ENCODE measurements around the gene RAPGEF3.

Gene RAPGEF3

GRCh38 chr12:47755655-47756562 is 2.8 kb downstream of the RAPGEF3 start:
- no peak for DNase-seq

DNA sequence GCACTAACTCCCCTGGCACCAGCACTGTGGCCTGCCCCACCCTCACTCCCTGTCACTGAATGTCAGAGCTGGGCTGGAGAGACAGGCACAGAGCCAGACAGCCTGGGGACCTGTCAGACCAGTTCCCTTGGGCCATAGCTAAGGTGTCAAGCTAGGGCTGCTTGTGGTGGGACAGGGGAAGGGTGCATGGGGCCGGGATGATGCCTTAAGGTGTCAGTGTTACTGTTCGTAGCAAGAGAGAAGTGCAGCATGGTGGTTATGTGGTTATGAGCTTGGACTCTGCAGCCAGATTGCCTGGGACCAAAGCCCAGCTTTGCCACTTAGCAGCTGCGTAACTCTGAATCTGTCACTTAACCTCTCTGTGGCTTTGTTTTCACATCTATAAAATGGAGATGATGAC is 3.8 kb downstream of the RAPGEF3 start:
- no peak for DNase-seq

DNA sequence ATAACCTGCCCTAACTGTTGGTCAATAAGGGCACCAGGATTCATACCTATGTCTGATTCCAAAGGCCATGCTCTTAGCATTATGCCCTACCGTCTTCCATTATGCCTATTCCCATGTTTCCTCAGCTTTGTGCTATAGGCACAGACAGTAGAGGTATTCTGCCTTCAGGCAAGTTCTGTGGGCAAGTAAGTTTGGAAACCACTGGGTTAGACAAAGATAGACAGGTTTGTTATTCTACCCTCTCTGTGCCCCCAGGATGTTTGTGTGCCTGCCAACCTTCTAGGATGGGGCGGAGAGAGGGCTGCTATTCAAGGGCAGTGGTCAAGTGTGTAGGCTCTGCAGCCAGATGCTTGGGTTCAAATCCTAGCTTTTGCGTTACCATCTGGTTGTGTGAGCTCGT is 4.6 kb downstream of the RAPGEF3 start:
- DNase-seq = no peak

GRCh38 chr12:47753021-47754001 is 5.4 kb downstream of the RAPGEF3 start:
- DNase-seq = no peak

DNA sequence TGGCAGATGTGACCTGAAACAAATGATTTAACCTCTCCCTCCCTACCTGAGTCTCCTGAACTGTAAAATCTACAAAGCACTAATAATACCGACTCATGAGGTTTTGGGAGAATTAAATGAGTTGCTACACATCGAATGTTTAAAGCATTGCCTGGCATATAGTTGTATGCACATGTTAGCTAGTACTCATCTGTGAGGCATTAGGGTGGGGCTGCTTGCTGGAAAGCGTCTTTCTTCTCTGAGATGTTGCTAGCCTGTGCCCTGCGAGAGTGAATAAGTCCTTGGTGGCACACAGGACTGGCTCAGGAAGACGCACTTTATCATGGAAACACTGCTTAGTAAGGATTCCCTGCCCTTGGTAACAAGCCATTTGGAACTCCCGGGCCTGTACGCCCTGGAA is 6.1 kb downstream of the RAPGEF3 start:
- DNase-seq = no peak

DNA sequence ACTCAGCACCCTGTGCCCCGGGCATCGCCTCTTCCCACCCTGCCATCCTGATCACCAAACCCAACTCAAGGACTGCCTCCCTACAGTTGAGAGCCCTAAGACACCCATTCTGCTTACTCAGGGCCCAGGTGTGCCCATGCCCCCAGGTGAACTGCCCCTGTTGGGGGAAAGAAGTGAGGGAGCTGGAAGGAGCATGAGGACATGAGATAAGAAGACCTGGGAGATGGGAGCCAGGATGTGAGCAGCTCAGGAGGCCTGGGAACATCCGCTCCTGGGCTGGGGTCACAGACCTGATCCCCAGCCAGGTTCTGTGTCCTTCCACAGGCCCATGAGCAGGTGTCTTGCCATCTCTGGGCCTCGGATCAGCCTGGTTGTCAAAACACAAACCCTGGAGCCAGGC is 6.6 kb downstream of the RAPGEF3 start:
- no peak for DNase-seq

GRCh38 chr12:47751561-47751960 is 7.1 kb downstream of the RAPGEF3 start:
- no peak for DNase-seq

GRCh38 chr12:47750916-47751470 is 7.7 kb downstream of the RAPGEF3 start:
- no peak for DNase-seq

DNA sequence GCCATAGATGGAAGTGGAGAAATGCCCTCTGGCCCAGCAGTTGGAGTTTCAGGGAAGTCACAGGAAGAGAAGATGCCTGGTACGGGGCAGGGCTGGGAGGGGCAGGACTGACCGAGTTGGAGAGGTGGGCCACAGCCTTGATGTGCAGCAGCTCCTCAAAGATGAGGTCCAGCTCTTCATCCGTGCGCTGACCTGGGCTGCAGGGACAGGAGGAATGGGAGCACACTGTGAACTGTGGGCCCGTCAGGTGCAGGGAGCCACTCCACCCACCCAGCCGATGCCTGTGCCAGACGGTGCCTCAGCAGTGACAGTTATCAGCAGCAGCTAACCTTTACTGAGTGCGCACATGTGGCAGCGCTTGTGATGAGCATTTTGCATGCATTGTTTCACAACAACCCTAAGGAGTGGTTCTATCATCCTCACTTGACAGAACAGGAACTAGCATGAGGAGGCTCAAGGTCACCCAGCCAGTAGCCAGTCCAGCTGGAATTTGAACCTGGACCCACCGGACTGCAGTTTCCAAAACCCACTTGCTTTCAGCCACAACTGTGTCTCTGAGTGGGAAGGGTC is 8.4 kb downstream of the RAPGEF3 start:
- no peak for DNase-seq

GRCh38 chr12:47748899-47749298 is 9.8 kb downstream of the RAPGEF3 start:
- DNase-seq = no peak

- no peak for DNase-seq
Observed at GRCh38 chr12:47748507-47748828, 10.2 kb downstream of the RAPGEF3 start.

DNA sequence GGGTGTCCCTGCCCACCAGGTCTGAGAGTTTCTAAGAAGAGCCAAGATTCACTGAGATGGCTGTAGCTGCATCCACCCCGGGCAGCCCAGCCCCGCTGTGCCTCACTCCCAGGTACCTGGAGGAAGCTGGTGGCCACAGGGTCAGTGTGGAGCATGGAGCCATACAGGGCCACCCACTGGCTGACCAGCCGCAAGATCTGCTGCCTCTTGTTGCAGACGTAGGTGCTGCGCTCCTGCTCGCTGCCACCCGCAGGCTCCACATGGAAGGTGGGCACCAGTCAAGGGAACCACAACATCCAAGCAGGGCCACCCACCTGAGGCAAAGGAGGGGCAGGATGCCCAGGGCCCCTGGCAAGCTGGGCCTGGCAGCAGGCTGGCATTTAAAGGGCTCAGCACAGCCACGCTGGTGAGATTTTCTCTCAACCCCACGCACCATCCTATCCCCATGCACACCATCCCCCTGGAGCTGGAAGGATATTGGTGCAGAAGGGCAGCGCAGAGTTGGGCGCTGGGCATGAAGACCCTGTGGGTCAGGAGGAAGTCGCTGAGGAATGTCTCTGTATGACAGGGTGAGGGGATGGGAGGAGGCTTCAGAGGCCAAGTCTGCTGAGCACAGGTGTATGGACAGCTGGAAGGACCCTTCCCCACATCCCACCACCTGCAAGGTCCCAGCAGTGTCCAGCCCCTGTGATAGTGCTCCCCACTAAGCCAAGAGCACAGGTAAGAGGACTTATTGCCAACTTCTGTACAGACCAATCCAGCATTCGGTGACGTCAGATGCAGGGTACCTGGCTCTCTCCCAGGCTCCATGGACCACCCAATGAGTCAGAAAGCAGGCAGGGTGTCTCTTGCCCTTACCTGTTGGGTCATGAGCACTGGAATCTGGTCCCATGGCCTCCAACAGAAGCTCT is 10.8 kb downstream of the RAPGEF3 start:
- no peak for DNase-seq

GRCh38 chr12:47747126-47747525 is 11.6 kb downstream of the RAPGEF3 start:
- no peak for DNase-seq

DNA sequence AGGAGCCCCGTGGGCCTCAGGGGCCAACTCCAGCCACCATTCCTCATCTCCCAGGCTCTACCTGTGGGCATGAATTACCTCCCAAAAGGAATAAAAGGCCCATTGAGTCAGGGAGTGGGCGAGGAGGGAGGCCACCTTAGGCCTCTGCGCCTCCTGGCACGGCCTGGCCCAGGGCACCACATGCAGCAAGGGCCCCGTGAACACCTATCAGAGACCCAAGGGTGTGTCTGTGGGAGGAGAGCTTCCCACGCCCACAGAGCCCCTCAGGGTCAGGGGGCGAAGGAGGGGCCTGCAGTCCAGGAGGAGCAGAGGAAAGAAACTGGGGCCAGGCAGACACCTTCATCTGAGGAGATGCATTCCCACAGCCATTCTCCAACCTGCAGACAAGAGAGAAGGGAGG is 12.2 kb downstream of the RAPGEF3 start:
- no peak for DNase-seq

DNA sequence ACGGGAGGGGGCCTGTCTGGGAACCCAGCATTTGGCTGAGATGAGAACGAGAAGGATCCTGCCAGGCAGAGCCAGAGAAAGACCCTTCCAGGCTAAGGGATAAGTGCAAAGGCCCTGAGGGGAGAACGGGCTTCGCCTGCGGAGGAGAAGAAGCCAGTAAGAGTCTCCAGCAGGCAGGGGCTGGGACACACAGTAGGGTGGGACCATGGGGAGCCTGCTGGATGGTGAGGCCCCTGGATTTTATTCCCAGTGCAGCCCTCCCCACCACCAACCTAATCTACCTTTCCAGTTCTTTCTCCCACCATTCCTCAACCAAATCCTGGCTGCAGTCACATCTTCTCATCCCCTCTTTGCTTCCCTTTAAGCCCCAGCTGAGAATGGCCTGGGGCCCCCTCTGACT is 12.6 kb downstream of the RAPGEF3 start:
- DNase-seq = no peak

GRCh38 chr12:47745485-47746041 is 13.1 kb downstream of the RAPGEF3 start:
- DNase-seq = no peak

- no peak for DNase-seq
Observed at GRCh38 chr12:47744778-47745436, 13.8 kb downstream of the RAPGEF3 start.

GRCh38 chr12:47744005-47744651 is 14.6 kb downstream of the RAPGEF3 start:
- peak; percentile 78 for DNase-seq

DNA sequence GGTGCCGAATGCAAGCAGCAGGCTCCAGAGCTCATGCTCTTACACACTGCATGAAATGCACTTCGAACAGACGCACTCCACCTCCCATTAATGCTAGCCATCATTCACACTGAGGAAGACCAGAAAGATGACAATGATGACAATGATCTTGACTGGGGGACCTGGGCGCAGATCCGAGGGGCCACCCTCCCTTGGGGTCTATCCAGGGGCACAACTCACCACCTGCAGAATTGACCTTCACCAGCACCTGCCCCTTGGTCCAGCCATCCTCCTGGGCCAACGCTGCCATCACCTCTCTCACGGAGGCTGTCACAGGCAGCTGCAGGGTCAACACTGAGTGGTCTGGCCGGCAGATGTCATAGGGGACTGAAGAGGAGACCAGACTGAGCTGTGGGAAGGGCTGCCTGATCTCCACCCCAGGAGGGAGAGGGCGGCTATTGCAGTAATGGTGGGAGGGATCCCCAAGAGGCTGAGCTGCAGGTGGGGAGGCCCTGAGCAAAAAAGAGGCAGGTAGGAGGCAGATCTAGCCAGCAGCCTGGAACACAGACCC is 15.3 kb downstream of the RAPGEF3 start:
- no peak for DNase-seq

DNA sequence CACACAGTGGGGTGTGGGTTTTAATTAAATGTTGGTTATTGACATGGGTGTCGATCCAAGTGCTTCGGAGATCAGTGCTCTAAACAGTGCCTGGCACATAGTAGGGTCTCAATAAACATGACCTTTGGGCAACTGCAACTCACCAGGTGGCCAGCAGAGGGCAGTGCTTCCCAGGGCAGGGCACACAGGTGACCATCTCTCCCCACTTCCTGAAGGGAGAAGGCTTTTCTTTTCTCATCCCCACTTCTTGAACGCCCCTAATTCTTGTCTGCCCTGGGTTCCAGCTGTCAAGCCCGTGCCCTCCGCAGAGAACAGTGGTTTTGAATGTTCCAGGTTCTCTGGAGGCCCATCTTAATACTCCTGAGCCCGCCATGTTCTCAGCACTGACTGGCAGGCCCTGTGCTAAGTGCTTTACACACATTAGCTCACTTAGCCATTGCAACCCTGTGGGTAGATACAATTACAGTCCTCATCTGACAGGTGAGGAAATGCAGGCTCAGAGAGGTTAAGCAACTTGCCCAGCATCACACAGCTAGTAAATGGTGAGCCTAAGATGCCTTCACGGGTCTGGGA is 16.3 kb downstream of the RAPGEF3 start:
- DNase-seq = no peak

All from COR-L47 (cell line).